Suprapubic skin (tissue), 4 donors: ENCODE results near the gene OR7A10.

ENCODE experiments used
- EP300 ChIP-seq: sonication (generic); formaldehyde crosslinking; IDR thresholded peaks from one replicate; pipeline ENCODE4 v1.6.1; 2017; ENCODE audit warnings: antibody characterized with exemption
- POLR2AphosphoS5 ChIP-seq, 3 donors: sonication (generic); formaldehyde crosslinking; IDR thresholded peaks; one replicate each; pipeline ENCODE4 v1.6.1; 2017; ENCODE audit warnings: antibody characterized with exemption in 3 of 3
- TF ChIP-seq, protein P1 (sequence below), 2 donors: fragments of 200-600 bp in 1 of 2; fragments of 450-650 bp in 1 of 2; sonication (generic) in 1 of 2; IDR thresholded peaks; one replicate each; pipeline ENCODE4 v1.5.1; 2016 to 2019; ENCODE audit warnings: antibody characterized with exemption in 2 of 2, mild to moderate bottlenecking in 1 of 2, moderate library complexity in 1 of 2

- TF ChIP-seq EP300 (no peak), POLR2AphosphoS5 (IDR thresholded peaks at IDR 0.05) (no peak)
- TF ChIP-seq, protein P1, sequence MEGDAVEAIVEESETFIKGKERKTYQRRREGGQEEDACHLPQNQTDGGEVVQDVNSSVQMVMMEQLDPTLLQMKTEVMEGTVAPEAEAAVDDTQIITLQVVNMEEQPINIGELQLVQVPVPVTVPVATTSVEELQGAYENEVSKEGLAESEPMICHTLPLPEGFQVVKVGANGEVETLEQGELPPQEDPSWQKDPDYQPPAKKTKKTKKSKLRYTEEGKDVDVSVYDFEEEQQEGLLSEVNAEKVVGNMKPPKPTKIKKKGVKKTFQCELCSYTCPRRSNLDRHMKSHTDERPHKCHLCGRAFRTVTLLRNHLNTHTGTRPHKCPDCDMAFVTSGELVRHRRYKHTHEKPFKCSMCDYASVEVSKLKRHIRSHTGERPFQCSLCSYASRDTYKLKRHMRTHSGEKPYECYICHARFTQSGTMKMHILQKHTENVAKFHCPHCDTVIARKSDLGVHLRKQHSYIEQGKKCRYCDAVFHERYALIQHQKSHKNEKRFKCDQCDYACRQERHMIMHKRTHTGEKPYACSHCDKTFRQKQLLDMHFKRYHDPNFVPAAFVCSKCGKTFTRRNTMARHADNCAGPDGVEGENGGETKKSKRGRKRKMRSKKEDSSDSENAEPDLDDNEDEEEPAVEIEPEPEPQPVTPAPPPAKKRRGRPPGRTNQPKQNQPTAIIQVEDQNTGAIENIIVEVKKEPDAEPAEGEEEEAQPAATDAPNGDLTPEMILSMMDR (IDR thresholded peaks at IDR 0.05): no peak
These were observed 31.7 kb downstream of the OR7A10 start for GRCh38 chr19:14817052-14817451.
